Stomach (tissue), 9 donors: ENCODE data around the gene NCKAP5. TPM values are rescaled to one million over a fixed set of nuclear protein-coding genes. Genes with fewer than 3 reads are reported as not detected.
"Not testable (repeated sequence)": the region's sequence is repeated elsewhere in the genome, so short reads cannot be mapped to it uniquely, and the experiment has no call there.

Source experiments
- DNase-seq, 2 donors: peaks; one replicate each; pipeline versions ENCODE4 v3.0.0 to v3.0.0-alpha.2; 2013 to 2019
- H3K27ac ChIP-seq, 5 donors: fragments of 200-600 bp in 4 of 5; sonication (generic) in 4 of 5; one replicate each; pipeline ENCODE4 v1.5.1; 2013 to 2019; ENCODE audit warnings: mild to moderate bottlenecking in 1 of 5, moderate library complexity in 1 of 5
- H3K27me3 ChIP-seq, 3 donors: fragments of 200-600 bp; sonication (generic); one replicate each; pipeline ENCODE4 v1.5.1; 2017 to 2019; ENCODE audit warnings: mixed run types in 1 of 3
- H3K36me3 ChIP-seq, 4 donors: fragments of 200-600 bp; sonication (generic); 1 replicate in 3 of 4; 2 replicates in 1 of 4; pipeline ENCODE4 v1.5.1; 2016 to 2019
- H3K4me1 ChIP-seq, 4 donors: fragments of 200-600 bp; sonication (generic); one replicate each; pipeline ENCODE4 v1.5.1; 2016 to 2019
- H3K4me3 ChIP-seq, 4 donors: fragments of 200-600 bp; sonication (generic) in 3 of 4; one replicate each; pipeline ENCODE4 v1.5.1; 2016 to 2019; ENCODE audit warnings: mild to moderate bottlenecking in 1 of 4
- H3K9me3 ChIP-seq, 4 donors: fragments of 200-600 bp; sonication (generic); one replicate each; pipeline ENCODE4 v1.5.1; 2016 to 2019
- EP300 ChIP-seq: sonication (generic); formaldehyde crosslinking; IDR thresholded peaks from one replicate; pipeline ENCODE4 v1.6.1; 2017; ENCODE audit warnings: antibody characterized with exemption
- POLR2A ChIP-seq, 4 donors: fragments of 450-650 bp; IDR thresholded peaks; one replicate each; pipeline ENCODE4 v1.6.1; 2016; ENCODE audit warnings: antibody characterized with exemption in 4 of 4, control low read depth in 2 of 4, mild to moderate bottlenecking in 1 of 4, moderate library complexity in 1 of 4
- POLR2AphosphoS5 ChIP-seq, 3 donors: sonication (generic); formaldehyde crosslinking; IDR thresholded peaks; one replicate each; pipeline ENCODE4 v1.6.1; 2016; ENCODE audit warnings: antibody characterized with exemption in 3 of 3
- WGBS, 5 donors: extraction: QIAGEN DNeasy Blood & Tissue Kit in 3 of 5; methylation state at CpG; one replicate each; pipeline versions ENCODE4 v1.1.5 to v1.1.7; 2013 to 2018; 5-methylcytosine and 5-hydroxymethylcytosine counted together
- intact Hi-C: fragments of 100-400 bp; cut with DNase I; formaldehyde crosslinking; loops from one replicate; pipeline ENCODE4 v1.15.1; 2023; ENCODE audit warnings: low total_unique reads
- polyA plus RNA-seq, 3 donors: library from polyadenylated mRNA; stranded (reverse); fragments of 200-250 nt; gene quantifications; one replicate each; pipeline ENCODE4 v1.2.3, GENCODE V29; 2013
- total RNA-seq, 5 donors: library from RNA; depleted of rRNA; stranded (reverse); fragments of >200 nt; gene quantifications; one replicate each; pipeline versions ENCODE4 v1.1.0 to v1.2.3, GENCODE V29; 2014 to 2016
- TF ChIP-seq, protein P1 (sequence below), 7 experiments: fragments of 450-650 bp in 4 of 7; fragments of 200-600 bp in 3 of 7; sonication (generic) in 3 of 7; IDR thresholded peaks; one replicate each; pipeline ENCODE4 v1.5.1; 2016 to 2019; ENCODE audit warnings: antibody characterized with exemption in 7 of 7, control low read depth in 2 of 7, mild to moderate bottlenecking in 1 of 7
- donor health status: healthy with polysubstance abuse.
- donor health status: Bipolar disorder and iron deficiency.
- donor health status: healthy.

NCKAP5 gene
- total and polyA plus RNA-seq, 8 donors = 0.58 to 8.0 (median 1.6) TPM; not detected in 1

DNA sequence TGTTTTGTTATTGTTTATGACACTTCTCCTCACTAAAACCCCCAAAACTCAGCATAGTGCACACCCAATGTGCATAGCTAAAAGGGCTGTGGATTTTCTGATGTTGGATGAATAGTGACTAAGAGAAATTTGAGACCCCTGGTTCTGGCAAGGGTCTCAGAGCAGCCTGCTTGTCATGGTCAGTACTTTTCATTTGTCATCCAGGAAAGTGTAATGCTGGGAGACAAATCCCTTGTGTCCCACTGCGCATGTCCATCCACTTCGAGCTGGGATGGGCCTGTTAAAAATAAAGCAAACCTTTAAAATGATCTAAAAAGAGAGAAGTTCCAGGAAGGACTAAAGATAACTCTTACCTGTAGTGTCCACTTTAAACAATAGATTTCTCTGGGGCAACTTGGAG, 851.3 kb downstream of the NCKAP5 start:
- Histone ChIP-seq H3K4me1 (no peaks in the 10 kb centered on the region), H3K4me3 (no peak overlapping the region), H3K9me3 (no peaks in the 10 kb centered on the region), H3K27ac (no peak overlapping the region), H3K27me3 (no peaks in the 10 kb centered on the region), H3K36me3 (no peaks in the 10 kb centered on the region)
- 79 to 90% (median 84%) methylated on average over 2 of the region's 2 CpGs for WGBS, 5 donors
- TF ChIP-seq, protein P1, sequence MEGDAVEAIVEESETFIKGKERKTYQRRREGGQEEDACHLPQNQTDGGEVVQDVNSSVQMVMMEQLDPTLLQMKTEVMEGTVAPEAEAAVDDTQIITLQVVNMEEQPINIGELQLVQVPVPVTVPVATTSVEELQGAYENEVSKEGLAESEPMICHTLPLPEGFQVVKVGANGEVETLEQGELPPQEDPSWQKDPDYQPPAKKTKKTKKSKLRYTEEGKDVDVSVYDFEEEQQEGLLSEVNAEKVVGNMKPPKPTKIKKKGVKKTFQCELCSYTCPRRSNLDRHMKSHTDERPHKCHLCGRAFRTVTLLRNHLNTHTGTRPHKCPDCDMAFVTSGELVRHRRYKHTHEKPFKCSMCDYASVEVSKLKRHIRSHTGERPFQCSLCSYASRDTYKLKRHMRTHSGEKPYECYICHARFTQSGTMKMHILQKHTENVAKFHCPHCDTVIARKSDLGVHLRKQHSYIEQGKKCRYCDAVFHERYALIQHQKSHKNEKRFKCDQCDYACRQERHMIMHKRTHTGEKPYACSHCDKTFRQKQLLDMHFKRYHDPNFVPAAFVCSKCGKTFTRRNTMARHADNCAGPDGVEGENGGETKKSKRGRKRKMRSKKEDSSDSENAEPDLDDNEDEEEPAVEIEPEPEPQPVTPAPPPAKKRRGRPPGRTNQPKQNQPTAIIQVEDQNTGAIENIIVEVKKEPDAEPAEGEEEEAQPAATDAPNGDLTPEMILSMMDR (IDR thresholded peaks at IDR 0.05) = no peak
- no peak for TF ChIP-seq POLR2AphosphoS5 (IDR thresholded peaks at IDR 0.05)
- TF ChIP-seq POLR2A (IDR thresholded peaks at IDR 0.05) = no peak
- intact Hi-C loops = no loop called here
- no peak for DNase-seq

- WGBS, 5 donors = 70 to 79% (median 73%) methylated on average over 7 of the region's 7 CpGs
- Histone ChIP-seq H3K36me3 (no peaks in the 10 kb centered on the region), H3K27me3 (no peaks in the 10 kb centered on the region), H3K27ac (no peak overlapping the region), H3K4me3 (no peak overlapping the region), H3K9me3 (no peaks in the 10 kb centered on the region), H3K4me1 (no peaks in the 10 kb centered on the region)
- no peak for DNase-seq
- intact Hi-C loops = no loop called here
- TF ChIP-seq, protein P1 (IDR thresholded peaks at IDR 0.05) = no peak
- TF ChIP-seq EP300 (no peak), POLR2A (IDR thresholded peaks at IDR 0.05) (no peak), POLR2AphosphoS5 (IDR thresholded peaks at IDR 0.05) (no peak)
Observed at GRCh38 chr2:132715386-132716351, 852.6 kb downstream of the NCKAP5 start.

GRCh38 chr2:132703396-132703795, 864.9 kb downstream of the NCKAP5 start:
- no peak overlapping the region for H3K4me3 ChIP-seq
- H3K36me3 ChIP-seq = no peaks in the 10 kb centered on the region
- H3K4me1 ChIP-seq = no peaks in the 10 kb centered on the region
- TF ChIP-seq POLR2A (IDR thresholded peaks at IDR 0.05) (no peak), POLR2AphosphoS5 (IDR thresholded peaks at IDR 0.05) (no peak), EP300 (no peak)
- TF ChIP-seq, protein P1 (IDR thresholded peaks at IDR 0.05) = no peak
- WGBS, 5 donors = 56 to 68% (median 66%) methylated on average over 4 of the region's 4 CpGs
- peaks cover 0 to 6% (median 0%) of the 10 kb centered on the region in 3 donors for H3K27me3 ChIP-seq
- intact Hi-C loops = no loop called here
- DNase-seq = no peak
- no peak overlapping the region for H3K27ac ChIP-seq
- no peaks in the 10 kb centered on the region for H3K9me3 ChIP-seq

DNA sequence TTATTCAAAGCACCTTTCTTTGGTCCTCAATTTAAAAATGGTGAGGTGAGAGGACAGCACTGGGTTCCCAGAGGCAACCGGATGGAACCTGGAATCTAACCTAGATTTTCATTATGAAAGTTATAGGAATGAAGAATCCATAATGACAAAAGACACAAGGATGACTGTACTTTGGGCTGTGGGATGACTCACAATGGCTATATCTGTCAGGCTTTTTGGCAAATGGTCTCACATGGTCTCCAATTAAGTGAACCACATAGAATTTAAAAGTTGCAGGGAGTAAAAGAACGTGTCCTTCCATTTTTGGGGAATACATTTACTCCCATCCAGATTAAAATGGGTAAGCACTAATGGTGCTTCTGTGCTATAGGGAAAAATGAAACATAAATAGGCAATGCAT, 866.5 kb downstream of the NCKAP5 start:
- Histone ChIP-seq H3K36me3 (no peaks in the 10 kb centered on the region), H3K4me1 (no peaks in the 10 kb centered on the region), H3K4me3 (no peak overlapping the region), H3K27ac (no peak overlapping the region), H3K27me3 (no peaks in the 10 kb centered on the region), H3K9me3 (no peaks in the 10 kb centered on the region)
- WGBS, 5 donors = 74 to 88% (median 83%) methylated on average over 2 of the region's 2 CpGs
- no peak for TF ChIP-seq EP300
- TF ChIP-seq POLR2A (IDR thresholded peaks at IDR 0.05) = no peak
- TF ChIP-seq, protein P1 (IDR thresholded peaks at IDR 0.05) = no peak
- TF ChIP-seq POLR2AphosphoS5 (IDR thresholded peaks at IDR 0.05) = no peak
- intact Hi-C loops = no loop called here
- no peak for DNase-seq

GRCh38 chr2:132699802-132700201, 868.5 kb downstream of the NCKAP5 start:
- H3K27ac ChIP-seq, H3K36me3 ChIP-seq, DNase-seq, H3K9me3 ChIP-seq, H3K4me1 ChIP-seq, H3K4me3 ChIP-seq, H3K27me3 ChIP-seq, intact Hi-C loops: not testable (repeated sequence)
- WGBS, 5 donors = 88 to 100% (median 100%) methylated on average over 1 of the region's 2 CpGs

DNA sequence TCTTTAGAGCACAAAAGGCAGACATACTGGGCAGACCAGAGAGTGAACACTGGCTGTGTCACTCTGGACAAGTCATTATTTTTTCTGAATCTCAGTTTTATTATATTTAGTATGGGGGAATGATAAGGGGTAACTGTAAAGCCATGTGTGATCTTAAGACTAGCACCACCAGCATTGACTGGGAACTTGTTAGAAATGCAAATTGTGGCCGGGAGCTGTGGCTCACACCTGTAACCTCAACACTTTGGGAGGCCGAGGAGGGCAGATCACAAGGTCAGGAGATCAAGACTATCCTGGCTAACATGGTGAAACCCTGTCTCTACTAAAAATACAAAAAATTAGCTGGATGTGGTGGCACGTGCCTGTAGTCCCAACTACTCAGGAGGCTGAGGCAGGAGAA, 869.9 kb downstream of the NCKAP5 start:
- H3K36me3 ChIP-seq, H3K27me3 ChIP-seq, DNase-seq, H3K4me1 ChIP-seq, H3K27ac ChIP-seq, intact Hi-C loops, H3K4me3 ChIP-seq, H3K9me3 ChIP-seq: not testable (repeated sequence)
- 71 to 82% (median 77%) methylated on average over 3 of the region's 3 CpGs for WGBS, 5 donors
